A172 (cell line): ENCODE data around the gene LRRC55. TPM values are rescaled to one million over a fixed set of nuclear protein-coding genes. Genes with fewer than 3 reads are reported as not detected.

Source experiments
- DNase-seq: peaks from one replicate; pipeline ENCODE4 v3.0.0-alpha.2; 2015; ENCODE audit warnings: low spot score
- total RNA-seq: library from RNA; depleted of rRNA; stranded (reverse); fragments of >200 nt; shearing (Covaris generic); gene quantifications from 2 replicates; pipeline ENCODE4 v1.2.3, GENCODE V29; 2014

Gene LRRC55
- total RNA-seq, 1 experiment from 2014 or later: not detected

DNA sequence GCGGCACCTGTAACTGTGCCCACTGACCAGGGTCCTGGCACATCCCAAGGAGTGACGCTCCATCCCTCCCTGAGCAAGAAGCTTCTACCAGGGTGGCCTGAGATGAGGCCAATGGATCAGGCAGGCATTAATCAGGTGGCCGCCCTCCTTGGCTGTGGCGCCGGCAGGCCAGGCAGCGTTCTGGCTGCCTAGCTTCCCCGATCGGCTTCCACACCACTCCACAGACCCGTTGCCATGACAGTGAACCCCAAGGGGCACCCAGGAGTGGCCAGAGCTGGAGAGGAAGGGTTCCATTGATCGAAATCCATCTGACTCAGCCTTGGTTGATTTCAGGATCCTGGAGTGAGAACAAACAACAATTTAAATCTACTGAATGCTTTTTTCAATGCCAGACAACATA is 20.5 kb downstream of the LRRC55 start:
- no peak for DNase-seq

- DNase-seq: no peak
These were observed 21.6 kb downstream of the LRRC55 start for GRCh38 chr11:57203359-57203758.

GRCh38 chr11:57203882-57204480 is 22.2 kb downstream of the LRRC55 start:
- no peak for DNase-seq

DNA sequence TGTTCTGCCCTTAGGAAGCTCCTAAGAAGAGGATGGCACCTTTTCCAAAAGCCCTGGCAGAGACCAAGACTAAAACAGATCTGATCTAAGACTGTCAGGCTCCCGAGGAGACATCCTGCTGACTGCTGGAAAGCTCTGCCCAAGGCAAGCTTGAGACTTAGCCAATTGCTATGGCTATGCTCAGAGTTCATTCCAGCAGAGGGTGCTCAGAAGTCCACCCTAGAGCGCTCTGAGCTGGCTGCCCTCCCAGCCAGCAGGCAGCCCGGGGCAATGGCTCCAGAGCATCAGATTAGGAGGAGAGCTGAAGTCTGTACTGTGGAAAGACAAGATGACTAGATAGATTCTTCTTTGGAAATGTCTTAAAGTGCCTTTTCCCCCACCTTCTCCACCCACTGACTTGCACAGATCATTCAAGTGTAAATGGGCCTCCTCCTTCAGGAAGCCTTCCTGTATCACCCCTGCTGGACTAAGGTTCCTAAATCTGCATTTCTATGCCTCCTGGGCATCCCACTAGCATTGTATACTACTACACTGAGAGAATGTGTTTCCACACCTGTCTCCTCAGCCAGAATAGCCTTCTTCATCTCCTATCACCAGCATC is 23.4 kb downstream of the LRRC55 start:
- peak; percentile 10 for DNase-seq

DNA sequence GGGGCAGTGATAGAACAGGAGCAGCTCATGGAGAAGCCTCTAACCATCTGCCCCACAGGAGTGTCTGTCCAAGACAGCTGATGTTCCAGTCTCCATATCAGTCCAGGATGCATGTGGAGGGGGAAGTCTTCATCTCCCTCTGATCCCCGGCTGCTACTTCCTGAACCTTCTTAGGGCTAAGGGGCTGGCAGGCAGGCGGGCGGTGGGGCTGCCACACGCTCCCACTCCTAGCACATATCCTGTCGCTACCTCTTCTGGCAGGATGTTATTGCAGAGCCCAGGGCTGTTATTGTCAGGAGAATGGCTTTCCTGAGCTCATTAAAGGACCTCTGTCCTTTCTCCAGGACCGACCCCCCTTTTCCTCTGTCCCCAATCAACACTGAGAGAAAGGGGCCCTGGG is 25.4 kb downstream of the LRRC55 start:
- DNase-seq: no peak

- DNase-seq: no peak
These were observed 29.0 kb downstream of the LRRC55 start for GRCh38 chr11:57210781-57211180.

DNA sequence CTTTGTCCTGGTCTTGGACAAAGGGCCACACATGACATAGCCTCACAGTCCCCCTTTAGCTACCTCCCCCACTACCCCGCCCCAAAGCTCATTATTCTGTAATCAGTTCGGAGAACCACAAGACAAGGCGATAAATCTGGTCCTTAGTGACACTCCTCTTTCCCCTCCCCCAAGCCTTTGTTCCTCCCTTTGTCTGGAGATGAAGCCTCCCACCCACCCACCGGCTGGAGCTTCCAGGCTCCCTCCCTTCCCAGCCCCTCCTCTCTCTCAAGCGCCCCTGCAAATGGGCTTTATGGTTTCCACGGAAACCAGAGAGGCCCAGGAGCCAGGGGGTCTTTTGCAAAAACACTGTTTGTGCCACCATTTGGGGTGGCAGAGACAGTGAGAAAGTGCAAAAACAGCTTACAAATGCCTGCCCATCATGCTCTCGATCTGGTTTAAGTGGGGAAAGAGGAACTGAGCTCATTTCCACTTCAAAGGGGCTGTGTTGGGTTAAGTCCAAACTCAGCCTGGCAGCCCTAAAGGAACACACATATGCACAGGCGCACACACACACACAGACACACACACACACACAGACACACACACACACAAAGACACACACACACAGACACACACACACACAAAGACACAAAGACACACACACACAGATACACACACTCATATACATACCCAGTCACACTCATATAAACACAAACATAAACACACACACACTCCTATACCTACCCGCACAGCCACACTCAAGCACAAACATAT is 31.8 kb downstream of the LRRC55 start:
- DNase-seq: no peak

- DNase-seq: no peak
These were observed 32.3 kb downstream of the LRRC55 start for GRCh38 chr11:57214098-57214417.

- DNase-seq: peak; percentile 53
These were observed 32.7 kb downstream of the LRRC55 start for GRCh38 chr11:57214494-57214893.

DNA sequence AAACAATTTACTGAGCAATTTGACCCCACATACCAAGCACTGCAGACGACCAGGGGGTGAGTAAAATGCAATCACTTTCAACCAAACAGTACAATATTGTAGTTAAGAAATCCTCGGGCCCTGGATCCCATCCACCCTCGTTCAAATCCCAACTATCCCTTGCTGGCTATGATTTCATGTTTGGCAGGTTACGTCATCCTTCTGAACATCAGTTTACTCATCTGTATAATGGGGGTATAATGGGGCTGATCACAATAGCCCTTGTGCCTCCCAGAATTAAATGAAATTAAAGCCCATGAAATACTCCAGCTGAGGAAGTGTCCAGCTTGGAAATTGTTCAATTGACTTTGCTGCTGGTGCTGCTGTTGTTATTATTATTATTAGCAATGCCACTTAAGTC is 34.7 kb downstream of the LRRC55 start:
- DNase-seq: no peak

GRCh38 chr11:57217053-57217452 is 35.3 kb downstream of the LRRC55 start:
- no peak for DNase-seq

DNA sequence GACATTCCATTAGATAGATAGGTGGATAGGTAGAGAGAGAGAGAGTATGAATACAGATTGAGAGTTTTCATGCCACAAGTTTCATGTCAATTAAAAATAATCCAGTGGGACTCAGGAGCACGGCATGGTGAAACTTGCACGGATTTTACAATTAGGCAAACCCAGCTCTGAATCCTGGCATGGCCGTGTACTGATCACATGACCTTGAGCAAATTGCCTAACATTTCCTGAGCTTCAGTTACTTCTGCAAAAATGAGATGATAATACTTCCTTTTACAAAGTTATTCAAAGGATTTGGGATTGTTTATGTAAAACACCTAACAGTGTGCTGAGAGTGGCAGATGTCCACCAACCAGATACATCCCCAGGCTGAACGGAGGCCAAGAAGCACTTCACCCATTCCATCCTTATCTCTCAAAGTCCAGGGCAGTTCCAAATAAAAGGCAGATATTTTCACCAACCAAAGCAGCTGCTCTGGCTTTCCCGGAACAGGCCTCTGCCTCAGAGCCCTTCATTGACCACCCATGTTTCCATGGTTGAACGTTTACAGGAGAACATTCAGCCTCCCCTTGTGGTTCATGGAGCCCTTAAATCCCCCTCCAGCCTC is 37.4 kb downstream of the LRRC55 start:
- DNase-seq: no peak

- no peak for DNase-seq
These were observed 40.5 kb downstream of the LRRC55 start for GRCh38 chr11:57222239-57222638.

GRCh38 chr11:57223601-57224000 is 41.8 kb downstream of the LRRC55 start:
- no peak for DNase-seq

- no peak for DNase-seq
These were observed 42.4 kb downstream of the LRRC55 start for GRCh38 chr11:57224128-57224527.

DNA sequence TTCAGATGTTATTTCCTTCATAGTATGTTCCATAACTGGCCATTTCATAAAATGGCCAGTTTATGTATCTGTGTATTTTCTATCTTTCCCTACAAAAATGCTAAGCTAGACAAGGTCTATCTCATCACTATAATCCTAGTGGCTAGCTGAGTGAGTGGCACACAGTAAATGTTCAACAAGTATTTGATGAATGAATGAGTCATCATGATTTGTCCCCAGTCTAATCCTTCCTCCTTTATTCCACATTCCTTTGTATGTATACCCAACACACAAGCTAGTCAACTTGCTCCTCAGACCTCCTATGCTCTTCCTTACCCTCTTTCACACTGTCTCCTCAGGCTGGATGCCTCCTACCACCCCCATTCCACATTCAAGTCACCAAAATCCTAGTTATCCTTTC is 42.8 kb downstream of the LRRC55 start:
- peak; percentile 59 for DNase-seq

DNA sequence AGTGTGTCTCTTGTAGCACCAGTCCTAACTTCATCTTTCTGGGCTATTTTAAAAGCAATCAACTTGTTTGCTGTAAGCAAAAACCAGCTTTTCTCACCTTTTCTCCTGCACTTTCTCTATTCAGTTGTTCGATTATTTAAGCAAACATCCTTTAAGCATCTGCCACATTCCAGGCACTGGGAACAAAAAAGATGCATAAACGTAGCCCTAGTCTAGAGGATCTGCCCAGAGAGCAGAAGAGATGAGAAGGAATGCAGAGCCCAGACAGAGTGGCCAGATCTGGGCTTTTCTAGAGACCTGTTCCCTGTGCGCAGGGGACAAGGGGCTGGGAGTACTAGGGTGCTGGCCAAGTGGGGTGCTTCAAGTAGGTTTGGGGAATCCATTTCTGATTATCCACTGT is 46.8 kb downstream of the LRRC55 start:
- no peak for DNase-seq

DNA sequence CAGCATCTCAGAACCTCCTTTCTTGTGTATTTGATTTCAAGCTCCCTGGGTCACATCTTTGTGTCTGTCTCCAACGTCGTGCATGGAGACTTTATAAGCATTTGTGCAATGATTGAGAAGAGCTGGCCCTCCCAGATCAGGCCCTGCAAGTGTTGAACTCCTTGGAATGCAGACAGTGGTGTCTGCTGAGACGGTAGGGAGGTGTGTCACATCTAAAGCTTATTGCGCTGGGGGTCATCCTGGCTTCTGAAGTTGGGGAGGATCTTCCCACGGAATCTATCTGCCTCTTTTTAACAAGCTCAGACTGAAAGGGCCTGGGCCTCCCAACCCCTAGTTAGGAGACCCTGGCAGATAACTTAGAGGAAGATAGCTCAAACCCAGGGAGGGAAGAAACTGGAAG is 48.6 kb downstream of the LRRC55 start:
- DNase-seq: no peak

- DNase-seq: no peak
These were observed 49.2 kb downstream of the LRRC55 start for GRCh38 chr11:57230791-57231538.

- DNase-seq: no peak
These were observed 49.9 kb downstream of the LRRC55 start for GRCh38 chr11:57231539-57232253.

GRCh38 chr11:57233702-57234101 is 51.9 kb downstream of the LRRC55 start:
- no peak for DNase-seq
